ENCODE results near the gene SRPK2. TPM values are rescaled to one million over a fixed set of nuclear protein-coding genes. Genes with fewer than 3 reads are reported as not detected.
A peak's percentile ranks its signal among the peaks of the same experiment; 100 is the strongest.

Gene SRPK2
- total RNA-seq, 1 experiment from 2014 or later, result 58.2 TPM

GRCh38 chr7:105355701-105356100, 33.0 kb downstream of the SRPK2 start:
- intact Hi-C loops (cut with micrococcal nuclease; ENCODE audit: unreplicated experiment) (no loop called here), in situ Hi-C loops (cut with HindIII; ENCODE audit: low pct_unique_long_range_greater_than_20kb, low sequenced_read_pairs) (no loop called here)
- ATAC-seq, result no peak
- no peak for DNase-seq (ENCODE audit: low read depth, low spot score)
- Histone ChIP-seq H3K36me3 (ENCODE audit: control insufficient read depth, insufficient read depth, low read length) (no peaks in the 10 kb centered on the region), H3K27ac (ENCODE audit: low read length) (no peak overlapping the region), H3K4me1 (ENCODE audit: control insufficient read depth, insufficient read depth, low read length) (peaks cover 5% of the 10 kb centered on the region; the same call in 1 of the 2 replicates), H3K27me3 (ENCODE audit: control insufficient read depth, insufficient read depth, low read length) (no peaks in the 10 kb centered on the region), H3K4me3 (ENCODE audit: low read depth in 2 of 2, low read length in 2 of 2) (no peak overlapping the region), H3K9me3 (ENCODE audit: control insufficient read depth, insufficient read depth, low read depth, low read length) (no peaks in the 10 kb centered on the region)
- TF ChIP-seq CTCF (IDR thresholded peaks at IDR 0.05) (no peak), REST (IDR thresholded peaks at IDR 0.05; ENCODE audit: insufficient read depth in 1 of 2, low read depth in 2 of 2, low read length in 1 of 2) (no peak), POLR2AphosphoS5 (IDR thresholded peaks at IDR 0.05; ENCODE audit: low read depth, low read length) (no peak), SIN3A (IDR thresholded peaks at IDR 0.05; ENCODE audit: borderline replicate concordance, insufficient read depth, low read depth, low read length) (no peak), TCF7L2 (IDR thresholded peaks at IDR 0.05; ENCODE audit: low read depth, low read length) (no peak)
- BruUV-seq (replicated peaks), result no TSS peak
- ChIA-PET POLR2A (no interaction called here), CTCF (no interaction called here)

- ChIA-PET POLR2A (no interaction called here), CTCF (no interaction called here)
- DNase-seq (ENCODE audit: low read depth, low spot score) (no peak), ATAC-seq (0 out of 2 replicates have a peak, but pooled peaks have one; percentile 10)
- Histone ChIP-seq H3K36me3 (ENCODE audit: control insufficient read depth, insufficient read depth, low read length) (no peaks in the 10 kb centered on the region), H3K9me3 (ENCODE audit: control insufficient read depth, insufficient read depth, low read depth, low read length) (no peaks in the 10 kb centered on the region), H3K4me3 (ENCODE audit: low read depth in 2 of 2, low read length in 2 of 2) (no peak overlapping the region), H3K4me1 (ENCODE audit: control insufficient read depth, insufficient read depth, low read length) (peaks cover 5% of the 10 kb centered on the region; the same call in 1 of the 2 replicates), H3K27ac (ENCODE audit: low read length) (no peak overlapping the region), H3K27me3 (ENCODE audit: control insufficient read depth, insufficient read depth, low read length) (no peaks in the 10 kb centered on the region)
- TSS peak; percentile 38 for BruUV-seq (replicated peaks)
- in situ Hi-C loops (cut with HindIII; ENCODE audit: low pct_unique_long_range_greater_than_20kb, low sequenced_read_pairs) (no loop called here), intact Hi-C loops (cut with micrococcal nuclease; ENCODE audit: unreplicated experiment) (no loop called here)
- TF ChIP-seq CTCF (IDR thresholded peaks at IDR 0.05) (no peak), TCF7L2 (IDR thresholded peaks at IDR 0.05; ENCODE audit: low read depth, low read length) (no peak), POLR2AphosphoS5 (IDR thresholded peaks at IDR 0.05; ENCODE audit: low read depth, low read length) (no peak), SIN3A (IDR thresholded peaks at IDR 0.05; ENCODE audit: borderline replicate concordance, insufficient read depth, low read depth, low read length) (no peak), REST (IDR thresholded peaks at IDR 0.05; ENCODE audit: insufficient read depth in 1 of 2, low read depth in 2 of 2, low read length in 1 of 2) (no peak)
Observed at GRCh38 chr7:105354383-105354782, 34.3 kb downstream of the SRPK2 start.
